Body of pancreas (tissue), 4 donors: ENCODE data around the gene TIMM10. TPM values are rescaled to one million over a fixed set of nuclear protein-coding genes. Genes with fewer than 3 reads are reported as not detected.

Experiments used
- ATAC-seq: fragments of 150-250 bp; one replicate; pipeline ENCODE4 v1.9.1; 2016
- DNase-seq, 4 donors: peaks; one replicate each; pipeline ENCODE4 v3.0.0-alpha.2; 2019
- H3K27ac ChIP-seq, 4 donors: fragments of 200-600 bp; sonication (generic); 1 replicate in 3 of 4; 2 replicates in 1 of 4; pipeline versions ENCODE4 v1.5.1 to v1.6.1; 2016 to 2019; ENCODE audit warnings: mild to moderate bottlenecking in 1 of 4, mixed read lengths in 1 of 4, moderate library complexity in 1 of 4
- H3K27me3 ChIP-seq, 2 donors: fragments of 200-600 bp; sonication (generic); one replicate each; pipeline ENCODE4 v1.6.0; 2016; ENCODE audit warnings: mild to moderate bottlenecking in 1 of 2
- H3K36me3 ChIP-seq, 2 donors: fragments of 200-600 bp; sonication (generic); replicated peaks in 1 of 2; 2 replicates each; pipeline ENCODE4 v1.5.1; 2016; ENCODE audit warnings: low read depth in 2 of 2; ENCODE audit not compliant: insufficient read depth in 1 of 2
- H3K4me1 ChIP-seq: fragments of 200-600 bp; sonication (generic); one replicate; pipeline ENCODE4 v1.6.0; 2016
- H3K4me3 ChIP-seq, 2 donors: fragments of 200-600 bp; sonication (generic); 1 replicate in 1 of 2; 2 replicates in 1 of 2; pipeline ENCODE4 v1.5.1; 2016 to 2019
- H3K9me3 ChIP-seq, 3 donors: fragments of 200-600 bp; sonication (generic); 1 replicate in 2 of 3; 2 replicates in 1 of 3; pipeline ENCODE4 v1.5.1; 2016
- CTCF ChIP-seq, 7 experiments: fragments of 450-650 bp in 4 of 7; fragments of 200-600 bp in 3 of 7; sonication (generic) in 3 of 7; IDR thresholded peaks; one replicate each; pipeline ENCODE4 v1.5.1; 2016 to 2019; ENCODE audit warnings: antibody characterized with exemption in 7 of 7
- POLR2A ChIP-seq, 3 donors: fragments of 450-650 bp; IDR thresholded peaks; one replicate each; pipeline ENCODE4 v1.6.1; 2016; ENCODE audit warnings: antibody characterized with exemption in 3 of 3, mild to moderate bottlenecking in 2 of 3
- WGBS, 2 donors: methylation state at CpG; one replicate each; pipeline ENCODE4 v1.1.5; 2017; 5-methylcytosine and 5-hydroxymethylcytosine counted together
- intact Hi-C: fragments of 100-400 bp; cut with DNase I; formaldehyde crosslinking; loops from one replicate; pipeline ENCODE4 v1.15.1; 2023
- total RNA-seq, 2 donors: library from RNA; depleted of rRNA; stranded (reverse); fragments of >200 nt; gene quantifications; one replicate each; pipeline ENCODE4 v1.1.0, GENCODE V29; 2016

The TIMM10 gene
- total RNA-seq, 2 donors from 2014 or later: 5.6 to 24.4 TPM

- 49 to 69% methylated on average over 7 of the region's 7 CpGs for WGBS, 2 donors
- intact Hi-C loops: no loop called here
- ATAC-seq (no peak), DNase-seq (no peak)
- H3K4me3 ChIP-seq: no peak overlapping the region
- H3K9me3 ChIP-seq: no peaks in the 10 kb centered on the region
- TF ChIP-seq POLR2A (IDR thresholded peaks at IDR 0.05) (no peak), CTCF (IDR thresholded peaks at IDR 0.05) (no peak)
- no peaks in the 10 kb centered on the region for H3K27me3 ChIP-seq
- H3K36me3 ChIP-seq: peaks cover 6 to 22% of the 10 kb centered on the region in 2 donors
- H3K4me1 ChIP-seq: peaks cover 25% of the 10 kb centered on the region
- H3K27ac ChIP-seq: peak overlapping the region in 1 of 4 donors; percentile 1
These were observed 46.3 kb downstream of the TIMM10 start for GRCh38 chr11:57484141-57484710.

GRCh38 chr11:57483562-57483918 is 47.0 kb downstream of the TIMM10 start:
- intact Hi-C loops: no loop called here
- no peaks in the 10 kb centered on the region for H3K9me3 ChIP-seq
- H3K4me1 ChIP-seq: peaks cover 25% of the 10 kb centered on the region
- 70 to 79% methylated on average over 3 of the region's 3 CpGs for WGBS, 2 donors
- DNase-seq: no peak
- H3K4me3 ChIP-seq: no peak overlapping the region
- H3K27me3 ChIP-seq: no peaks in the 10 kb centered on the region
- no peak for ATAC-seq
- TF ChIP-seq CTCF (IDR thresholded peaks at IDR 0.05): no peak
- no peak for TF ChIP-seq POLR2A (IDR thresholded peaks at IDR 0.05)
- H3K36me3 ChIP-seq: peaks cover 6 to 19% of the 10 kb centered on the region in 2 donors
- H3K27ac ChIP-seq: peak overlapping the region in 1 of 4 donors; percentile 9

GRCh38 chr11:57482782-57483561 is 47.6 kb downstream of the TIMM10 start:
- no peak for DNase-seq

GRCh38 chr11:57481915-57482781 is 48.4 kb downstream of the TIMM10 start:
- Histone ChIP-seq H3K9me3 (no peaks in the 10 kb centered on the region), H3K27ac (no peak overlapping the region), H3K27me3 (no peaks in the 10 kb centered on the region), H3K36me3 (peaks cover 6 to 16% of the 10 kb centered on the region in 2 donors), H3K4me3 (no peak overlapping the region), H3K4me1 (peaks cover 39% of the 10 kb centered on the region)
- intact Hi-C loops: no loop called here
- no peak for TF ChIP-seq POLR2A (IDR thresholded peaks at IDR 0.05)
- TF ChIP-seq CTCF (IDR thresholded peaks at IDR 0.05): no peak
- ATAC-seq (no peak), DNase-seq (no peak)
- 35 to 55% methylated on average over 41 to 43 of the region's 44 CpGs for WGBS, 2 donors

More at GRCh38 chr11:57482782-57483561, 47.6 kb downstream of the TIMM10 start:
- WGBS, 2 donors: 45 to 66% methylated on average over 44 of the region's 52 CpGs
- Histone ChIP-seq H3K4me1 (peaks cover 31% of the 10 kb centered on the region), H3K4me3 (no peak overlapping the region), H3K27me3 (no peaks in the 10 kb centered on the region), H3K27ac (peak overlapping the region in 1 of 4 donors; percentile 9), H3K9me3 (no peaks in the 10 kb centered on the region), H3K36me3 (peaks cover 6 to 16% of the 10 kb centered on the region in 2 donors)
- TF ChIP-seq CTCF (IDR thresholded peaks at IDR 0.05) (peak in 6 of 7 experiments; percentile 15 to 39 (median 32)), POLR2A (IDR thresholded peaks at IDR 0.05) (no peak)
- intact Hi-C loops: no loop called here
- no peak for ATAC-seq
